Measurements from ENCODE around the gene DCUN1D2.
A peak's percentile ranks its signal among the peaks of the same experiment; 100 is the strongest.

Gene DCUN1D2

GRCh38 chr13:113506025-113506685 is 15.6 kb upstream of the DCUN1D2 start:
- no peak overlapping the region for H3K4me3 ChIP-seq (replicated peaks; ENCODE audit: insufficient read depth, low read length)
- TF ChIP-seq GABPA (IDR thresholded peaks at IDR 0.05; ENCODE audit: low read depth) (no peak), POLR2AphosphoS5 (IDR thresholded peaks at IDR 0.05; ENCODE audit: low read depth) (no peak), SPI1 (IDR thresholded peaks at IDR 0.05; ENCODE audit: borderline replicate concordance, low read depth) (no peak), CTCF (IDR thresholded peaks at IDR 0.05; ENCODE audit: insufficient read depth, low read length) (no peak), REST (IDR thresholded peaks at IDR 0.05; ENCODE audit: insufficient replicate concordance, low read depth) (no peak)
- no peaks in the 10 kb centered on the region for H3K27me3 ChIP-seq (ENCODE audit: insufficient read depth, poor library complexity, severe bottlenecking)
- peak; percentile 55 to 65 for DNase-seq (ENCODE audit: low read depth in 1 of 2, low spot score in 1 of 2)
- H3K27ac ChIP-seq (replicated peaks) = peak overlapping the region; percentile 49

- Histone ChIP-seq H3K4me3 (replicated peaks; ENCODE audit: insufficient read depth, low read length) (no peak overlapping the region), H3K27me3 (ENCODE audit: insufficient read depth, poor library complexity, severe bottlenecking) (no peaks in the 10 kb centered on the region), H3K27ac (replicated peaks) (no peak overlapping the region)
- TF ChIP-seq SPI1 (IDR thresholded peaks at IDR 0.05; ENCODE audit: borderline replicate concordance, low read depth) (no peak), GABPA (IDR thresholded peaks at IDR 0.05; ENCODE audit: low read depth) (no peak), REST (IDR thresholded peaks at IDR 0.05; ENCODE audit: insufficient replicate concordance, low read depth) (no peak), CTCF (IDR thresholded peaks at IDR 0.05; ENCODE audit: insufficient read depth, low read length) (no peak), POLR2AphosphoS5 (IDR thresholded peaks at IDR 0.05; ENCODE audit: low read depth) (no peak)
- DNase-seq (ENCODE audit: low read depth in 1 of 2, low spot score in 1 of 2) = no peak
Observed at GRCh38 chr13:113502686-113503085, 12.2 kb upstream of the DCUN1D2 start.

- Histone ChIP-seq H3K4me3 (replicated peaks; ENCODE audit: insufficient read depth, low read length) (no peak overlapping the region), H3K27ac (replicated peaks) (no peak overlapping the region), H3K27me3 (ENCODE audit: insufficient read depth, poor library complexity, severe bottlenecking) (no peaks in the 10 kb centered on the region)
- TF ChIP-seq REST (IDR thresholded peaks at IDR 0.05; ENCODE audit: insufficient replicate concordance, low read depth) (no peak), CTCF (IDR thresholded peaks at IDR 0.05; ENCODE audit: insufficient read depth, low read length) (no peak), POLR2AphosphoS5 (IDR thresholded peaks at IDR 0.05; ENCODE audit: low read depth) (no peak), SPI1 (IDR thresholded peaks at IDR 0.05; ENCODE audit: borderline replicate concordance, low read depth) (no peak), GABPA (IDR thresholded peaks at IDR 0.05; ENCODE audit: low read depth) (no peak)
- no peak for DNase-seq (ENCODE audit: low read depth in 1 of 2, low spot score in 1 of 2)
Observed at GRCh38 chr13:113500530-113501265, 10.2 kb upstream of the DCUN1D2 start.

Measured in HL-60 (cell line).